HG03175 (cell line): ENCODE results near the gene UTP3.
"Not testable (repeated sequence)": the region's sequence is repeated elsewhere in the genome, so short reads cannot be mapped to it uniquely, and the experiment has no call there.

ENCODE experiments used
- ATAC-seq: cut with Tn5 transposase; IDR thresholded peaks from one replicate; pipeline ENCODE4 v1.9.1; 2021; ENCODE audit warnings: mild to moderate bottlenecking, moderate library complexity; ENCODE audit not compliant: unreplicated experiment

The UTP3 gene

DNA sequence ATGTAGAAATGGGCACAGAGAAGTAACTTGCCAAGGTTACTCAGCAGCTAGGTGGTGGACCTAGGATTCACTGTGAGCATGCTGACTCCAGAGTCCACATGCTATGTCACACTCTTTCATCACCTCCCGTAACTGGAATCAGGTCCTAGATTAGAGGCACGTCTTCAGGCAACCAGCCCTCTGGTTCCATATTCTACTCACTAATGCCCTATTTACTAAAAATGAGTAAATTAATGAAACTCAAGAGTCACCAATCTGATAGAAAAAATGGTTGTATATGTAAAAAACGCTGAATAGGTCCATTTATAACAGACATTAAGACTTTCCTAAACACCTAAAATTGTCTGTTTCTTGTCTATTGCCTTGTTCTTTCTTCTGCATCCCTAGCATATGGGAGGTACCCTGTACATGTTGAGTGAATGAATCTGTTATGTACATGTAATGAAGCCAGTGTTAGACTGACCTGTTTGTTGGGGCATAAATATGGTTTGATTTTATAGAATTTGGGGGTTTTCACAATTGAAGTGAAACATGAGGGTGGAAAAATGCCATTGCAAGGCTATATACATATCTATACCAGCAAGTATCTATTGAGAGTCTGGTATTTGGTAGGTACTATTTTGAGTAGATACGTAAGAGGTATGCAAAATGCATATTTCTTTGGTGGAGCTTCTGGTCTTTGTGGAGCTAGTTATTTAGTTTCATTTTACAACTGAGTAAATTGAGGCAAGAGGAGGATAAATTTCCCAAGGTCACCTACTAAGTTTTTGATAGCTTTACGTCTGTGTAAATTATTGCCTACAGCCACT, 26.0 kb downstream of the UTP3 start:
- peak; percentile 52 for ATAC-seq

DNA sequence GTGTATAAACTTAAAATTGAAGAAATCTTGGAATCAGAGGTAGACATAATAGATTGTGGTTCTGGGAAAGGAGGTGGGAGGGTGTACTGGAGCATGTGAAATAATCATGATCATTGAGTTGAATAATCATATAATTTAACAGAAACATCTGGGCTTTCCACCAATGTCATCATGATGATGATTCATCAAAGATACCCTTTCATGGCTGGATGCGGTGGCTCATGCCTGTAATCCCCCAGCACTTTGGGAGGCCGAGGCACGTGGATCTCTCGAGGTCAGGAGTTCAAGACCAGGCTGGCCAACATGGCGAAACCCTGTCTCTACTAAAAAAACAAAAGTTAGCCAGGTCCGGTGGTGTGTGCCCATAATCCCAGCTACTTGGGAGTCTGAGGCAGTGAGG, 26.8 kb downstream of the UTP3 start:
- ATAC-seq: peak; percentile 9

DNA sequence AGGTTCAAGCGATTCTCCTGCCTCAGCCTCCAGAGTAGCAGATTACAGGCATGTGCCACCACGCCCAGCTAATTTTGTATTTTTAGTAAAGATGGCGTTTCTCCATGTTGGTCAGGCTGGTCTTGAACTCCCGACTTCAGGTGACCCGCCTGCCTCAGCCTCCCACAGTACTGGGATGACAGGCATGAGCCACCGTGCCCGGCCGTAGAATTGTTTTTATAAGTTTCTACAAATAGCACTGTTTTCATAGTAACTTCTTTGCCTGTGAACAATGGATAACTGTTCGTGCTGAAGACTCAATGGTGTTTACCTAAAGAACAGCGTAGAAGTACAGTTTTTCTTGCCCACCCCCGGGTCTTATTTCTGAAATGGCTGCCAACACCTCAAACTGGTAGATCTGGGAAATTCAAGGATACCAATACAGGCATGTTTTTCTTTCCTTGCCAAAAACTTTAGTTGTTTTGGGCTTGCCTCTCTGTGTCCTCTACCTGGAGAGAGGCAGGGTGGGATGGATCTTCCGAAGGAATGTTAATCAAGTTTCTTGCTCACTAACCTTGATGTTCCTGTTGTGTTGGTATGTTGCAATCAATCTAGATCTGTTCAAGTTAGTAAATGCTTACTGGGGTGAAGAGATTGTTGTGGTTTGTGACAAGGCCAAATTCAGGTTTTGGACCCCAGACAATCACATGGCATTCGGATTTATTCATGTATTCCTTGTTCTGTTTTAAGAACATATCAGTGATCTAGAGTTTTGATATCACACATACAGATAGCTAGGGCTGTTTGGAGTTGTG, 30.7 kb downstream of the UTP3 start:
- no peak for ATAC-seq

DNA sequence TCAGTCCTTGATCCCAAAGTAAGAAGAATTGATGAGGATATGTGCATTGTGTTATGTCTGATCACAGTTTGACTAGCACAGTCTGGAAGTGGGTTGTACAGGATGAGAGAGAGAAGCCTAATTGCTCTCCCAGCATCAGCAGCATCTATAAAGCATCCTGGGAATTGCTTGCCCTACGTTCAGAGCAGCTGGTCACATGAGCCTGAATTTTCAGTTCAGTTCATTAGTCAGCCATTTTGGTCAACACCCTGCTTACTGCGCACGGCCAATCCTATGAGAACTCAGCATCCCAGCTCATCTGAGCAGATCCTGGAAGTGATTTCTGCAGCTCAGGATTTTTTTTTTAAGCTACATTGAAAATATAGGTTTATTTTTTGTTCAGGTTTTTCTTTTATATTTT, 33.4 kb downstream of the UTP3 start, which contains the start of gene RUFY3:
Gene RUFY3 (plus strand): TSS at position 218 of the 400 bp plus-strand sequence. CDS start 610 bp downstream, outside the sequence.
- no peak for ATAC-seq

DNA sequence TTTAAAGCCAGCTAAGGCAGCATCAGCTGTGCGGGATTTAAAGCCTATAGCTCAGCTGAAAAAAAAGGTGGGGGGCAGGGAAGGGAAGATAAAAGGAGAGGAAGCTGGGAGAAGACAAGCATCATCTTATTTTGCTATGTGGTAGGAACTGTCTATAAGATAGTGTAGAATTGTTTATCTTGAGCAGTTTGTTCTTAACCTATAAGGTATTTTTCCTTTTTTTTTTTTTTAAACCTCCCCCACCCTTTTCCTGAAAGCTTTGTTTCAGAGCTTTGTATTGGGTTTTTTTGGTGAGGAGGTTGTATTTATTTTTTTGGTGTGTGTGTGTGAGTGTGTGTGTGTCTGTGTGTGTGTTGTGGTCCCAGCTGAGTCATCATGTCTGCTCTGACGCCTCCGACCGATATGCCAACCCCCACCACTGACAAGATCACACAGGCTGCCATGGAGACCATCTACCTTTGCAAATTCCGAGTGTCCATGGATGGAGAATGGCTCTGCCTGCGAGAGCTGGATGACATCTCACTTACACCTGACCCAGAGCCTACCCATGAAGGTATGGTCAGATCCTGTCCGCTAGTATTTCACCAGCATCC, 34.0 kb downstream of the UTP3 start:
- ATAC-seq: no peak

DNA sequence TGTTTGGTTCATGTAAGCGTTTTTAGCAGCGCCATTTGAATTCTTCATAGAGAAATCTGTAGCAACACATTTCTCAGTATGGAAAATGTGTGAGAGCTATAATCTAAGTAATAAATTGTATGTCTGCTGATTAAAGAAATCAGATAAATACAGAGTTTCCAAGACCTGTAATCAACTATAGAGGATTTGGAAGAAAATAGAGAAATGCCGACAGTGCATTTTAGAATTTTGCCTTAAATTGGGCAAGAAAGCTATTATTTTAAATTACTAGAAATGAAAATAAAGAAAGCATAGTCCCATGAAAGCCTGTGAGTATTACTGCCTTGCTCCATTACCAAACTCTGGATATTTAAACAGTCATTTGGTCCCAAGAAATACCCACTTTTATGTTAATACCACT, 36.1 kb downstream of the UTP3 start:
- no peak for ATAC-seq

DNA sequence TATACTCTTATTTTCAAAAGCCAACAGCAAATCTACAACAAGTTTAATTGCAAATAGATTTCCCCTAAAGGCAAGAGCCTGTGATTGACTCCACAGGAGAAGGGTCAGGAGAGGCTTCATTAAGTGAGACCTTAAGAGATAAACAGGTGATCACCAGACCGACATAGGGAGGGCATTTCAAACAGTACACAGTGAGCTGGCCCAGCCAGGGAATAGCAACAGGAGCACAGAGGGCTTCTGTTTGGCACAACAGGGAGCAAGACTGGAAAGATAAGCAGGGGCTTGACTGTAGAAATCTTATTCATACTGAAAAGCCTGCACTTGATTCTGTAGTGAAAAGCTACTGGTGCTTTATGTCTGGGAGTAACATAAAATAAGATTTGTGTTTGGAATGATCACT, 37.3 kb downstream of the UTP3 start:
- no peak for ATAC-seq

DNA sequence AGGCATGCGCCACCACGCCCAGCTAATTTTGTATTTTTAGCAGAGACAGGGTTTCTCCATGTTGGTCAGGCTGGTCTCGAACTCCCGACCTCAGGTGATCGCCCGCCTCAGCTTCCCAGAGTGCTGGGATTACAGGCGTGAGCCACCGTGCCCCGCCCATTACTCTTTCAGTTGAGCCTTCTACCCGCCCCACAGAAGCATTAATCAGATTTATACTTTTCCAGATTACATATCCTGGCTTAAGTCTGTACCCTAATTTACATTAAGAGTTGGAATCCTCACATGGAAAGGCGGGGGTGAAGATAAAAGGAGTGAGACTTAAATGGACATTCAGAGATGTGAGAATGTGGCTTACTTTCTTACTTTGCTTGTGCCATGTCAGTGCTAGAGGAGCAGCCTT, 38.2 kb downstream of the UTP3 start:
- ATAC-seq: not testable (repeated sequence)

DNA sequence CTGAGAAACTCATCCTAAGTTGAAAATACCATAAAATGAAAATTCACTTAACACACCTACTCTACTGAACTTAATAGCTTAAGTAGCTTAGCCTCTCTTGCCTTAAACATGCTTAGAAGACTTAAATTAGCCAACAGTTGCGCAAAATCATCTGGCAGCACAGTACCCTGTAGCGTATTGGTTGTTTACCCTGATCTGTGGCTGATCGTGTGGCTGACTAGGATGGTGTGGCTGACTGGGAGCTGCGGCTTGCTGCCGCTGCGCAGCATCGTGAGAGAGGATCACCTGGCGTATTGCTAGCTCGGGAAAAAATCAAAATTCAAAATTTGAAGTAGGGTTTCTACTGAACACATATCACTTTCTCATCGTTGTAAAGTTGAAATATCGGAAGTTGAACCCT, 39.8 kb downstream of the UTP3 start:
- no peak for ATAC-seq

DNA sequence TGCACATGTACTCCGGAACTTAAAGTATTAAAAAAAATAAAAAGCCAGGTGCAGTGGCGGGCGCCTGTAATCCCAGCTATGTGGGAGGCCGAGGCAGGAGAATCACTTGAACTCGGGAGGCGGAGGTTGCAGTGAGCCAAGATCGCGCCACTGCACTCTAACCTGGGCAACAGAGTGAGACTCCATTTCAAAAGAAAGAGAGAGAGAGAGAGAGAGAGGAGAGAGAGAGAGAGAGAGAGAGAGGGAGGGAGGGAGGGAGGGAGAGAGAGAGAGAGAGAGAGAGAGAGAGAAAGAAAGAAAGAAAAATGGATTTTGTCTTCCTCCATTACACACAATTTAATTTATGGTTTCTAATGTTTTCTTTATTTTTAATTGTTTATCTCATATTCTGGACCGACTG, 44.5 kb downstream of the UTP3 start:
- not testable (repeated sequence) for ATAC-seq

DNA sequence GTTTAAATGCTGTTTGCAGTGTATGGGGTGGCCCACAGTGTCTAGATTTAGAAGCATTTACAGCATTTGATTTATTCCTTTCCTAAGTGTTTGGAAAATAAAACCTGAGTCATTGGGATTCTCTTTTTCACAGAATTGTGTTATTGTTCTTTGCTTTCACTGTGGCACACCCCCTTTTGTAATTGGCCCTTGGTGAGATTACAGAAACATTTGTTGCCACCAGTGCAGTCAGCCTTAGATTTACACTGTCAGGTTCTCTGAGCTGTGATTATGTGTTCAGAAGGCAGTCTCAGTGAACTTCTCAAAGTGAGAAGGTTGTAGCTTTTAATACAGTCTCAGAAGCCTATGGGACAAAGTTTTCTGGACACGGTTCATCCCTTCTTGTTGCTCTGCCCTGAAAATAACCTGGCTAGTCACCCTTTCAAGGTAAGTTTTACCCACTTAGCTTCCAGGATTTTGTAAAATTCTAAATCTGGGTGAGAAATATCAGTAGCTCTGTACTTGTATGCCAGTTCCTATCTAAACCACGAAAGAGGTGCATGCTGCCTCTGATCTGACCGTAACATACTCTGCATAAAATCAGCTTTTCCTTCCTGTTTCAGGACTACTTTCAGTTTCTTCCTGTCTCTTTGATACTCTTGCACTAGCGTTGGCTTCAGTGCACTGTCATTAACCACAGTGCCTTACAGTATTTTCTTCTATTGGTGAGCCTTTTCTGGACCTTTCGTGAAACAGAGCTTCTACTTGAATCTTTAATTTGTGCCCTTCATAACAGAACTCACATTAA, 46.0 kb downstream of the UTP3 start:
- peak; percentile 92 for ATAC-seq

DNA sequence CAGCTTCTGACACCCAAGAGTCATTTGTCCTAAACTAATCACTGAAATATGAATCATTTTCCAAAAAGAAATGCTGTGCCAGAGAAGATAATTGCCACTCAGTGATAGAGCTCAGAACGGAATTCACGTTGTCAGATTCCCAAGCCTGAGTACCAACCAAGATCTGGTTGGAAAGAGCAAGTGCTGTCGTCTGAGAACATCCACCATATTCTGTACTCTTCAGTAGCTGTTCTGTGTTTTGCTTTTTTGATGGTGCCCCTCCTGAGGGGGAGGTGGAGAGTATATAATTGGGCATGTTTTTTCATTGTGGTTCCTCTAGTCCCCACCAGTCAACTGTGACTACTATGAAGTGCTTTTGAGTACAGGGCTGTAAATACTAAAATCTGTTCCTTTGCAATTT, 46.6 kb downstream of the UTP3 start:
- ATAC-seq: peak; percentile 18

DNA sequence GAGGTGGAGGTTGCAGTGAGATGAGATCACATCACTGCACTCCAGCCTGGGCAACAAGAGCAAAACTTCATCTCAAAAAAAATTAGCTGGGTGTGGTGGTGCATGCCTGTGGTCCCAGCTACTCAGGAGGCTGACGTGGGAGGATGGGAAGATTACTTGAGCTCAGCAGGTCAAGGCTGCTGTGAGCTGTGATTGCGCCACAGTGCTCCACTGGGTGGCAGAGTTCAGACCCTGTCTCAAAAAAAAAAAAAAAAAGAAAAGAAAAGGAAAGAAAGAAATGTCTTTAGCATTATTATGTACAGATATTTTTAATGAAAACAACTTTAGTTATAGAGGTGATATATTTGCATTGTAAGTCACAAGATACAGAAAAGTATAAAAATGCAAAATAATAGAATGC, 47.6 kb downstream of the UTP3 start:
- not testable (repeated sequence) for ATAC-seq

DNA sequence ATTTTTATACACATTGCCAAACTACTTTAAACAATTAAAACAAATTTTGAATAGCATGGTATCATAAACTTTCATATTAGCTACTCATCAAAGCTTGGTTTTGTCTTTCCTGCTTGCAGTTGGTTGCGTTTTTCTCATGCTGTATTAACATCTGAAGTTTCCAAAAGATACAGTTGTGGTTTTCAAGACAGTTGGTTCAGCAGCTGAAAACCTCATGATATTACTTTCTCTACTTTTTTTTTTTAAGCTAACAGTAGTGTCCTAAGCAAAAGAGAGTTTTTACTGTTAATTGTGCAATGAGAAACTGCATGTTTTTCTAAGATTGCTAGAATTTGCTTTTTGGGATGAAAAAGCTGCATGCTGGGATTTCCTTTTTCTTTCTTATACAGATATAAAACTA, 48.7 kb downstream of the UTP3 start:
- no peak for ATAC-seq

DNA sequence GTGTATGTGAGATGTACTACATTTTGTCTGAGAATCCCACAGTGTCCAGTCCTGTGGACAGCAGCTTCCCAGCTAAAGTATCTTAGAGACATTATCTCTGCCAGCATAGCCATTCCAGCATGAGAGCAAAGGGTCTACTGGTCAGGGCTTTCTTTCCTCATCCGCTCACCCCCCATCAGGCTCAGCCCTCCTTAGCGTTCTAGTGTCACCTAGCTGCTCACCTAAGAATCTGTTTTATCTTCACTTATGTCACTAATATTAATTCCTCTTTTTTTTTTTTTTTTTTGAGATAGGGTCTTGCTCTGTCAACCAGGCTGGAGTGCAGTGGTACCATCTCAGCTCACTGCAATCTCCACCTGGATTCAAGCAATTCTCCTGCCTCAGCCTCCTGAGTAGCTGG, 49.1 kb downstream of the UTP3 start:
- no peak for ATAC-seq

DNA sequence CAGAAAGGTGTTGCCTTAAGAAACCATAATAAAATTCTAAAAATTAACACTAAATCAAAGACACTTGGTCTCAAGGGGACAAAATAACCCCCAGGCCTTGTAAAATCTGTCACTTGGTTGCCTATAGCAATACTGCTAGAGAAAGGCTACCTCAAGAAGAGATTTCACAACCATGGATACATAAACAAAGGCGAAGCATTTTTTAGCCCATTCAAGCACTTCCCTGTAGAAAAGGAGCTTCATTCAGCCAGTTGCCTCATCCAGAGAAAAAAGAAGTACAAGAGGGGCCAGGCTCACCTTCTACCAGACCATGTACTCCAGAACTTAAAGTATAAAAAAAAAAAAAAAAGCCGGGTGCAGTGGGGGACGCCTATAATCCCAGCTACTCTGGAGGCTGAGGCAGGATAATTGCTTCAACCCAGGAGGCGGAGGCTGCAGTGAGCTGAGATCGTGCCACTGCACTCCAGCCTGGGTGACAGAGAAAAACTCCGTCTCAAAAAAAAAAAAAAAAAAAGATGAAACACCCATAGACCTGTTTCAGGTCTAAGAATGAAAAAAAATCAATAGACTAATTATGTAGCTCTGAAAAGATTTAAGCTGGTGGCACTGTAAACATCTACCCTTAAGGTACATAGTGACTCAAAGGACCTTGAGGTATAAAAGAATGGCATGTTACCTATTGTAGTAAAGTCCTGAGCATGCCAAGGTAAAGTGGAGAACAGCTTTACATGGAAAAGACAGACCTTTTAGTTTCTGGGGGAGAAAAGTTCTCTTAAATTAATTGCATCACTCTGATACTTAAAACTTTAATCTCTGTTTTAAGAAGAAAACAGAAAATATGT, 51.4 kb downstream of the UTP3 start:
- ATAC-seq: no peak
